TTC549 (cell line): ENCODE measurements around the gene F12.

ENCODE experiments used
- FAIRE-seq: peaks from 2 replicates; lab custom pipeline; 2012; peaks lifted over from hg19 to GRCh38; lab: Jason Lieb, UNC

The F12 gene

GRCh38 chr5:177412603-177413233, 3.4 kb upstream of the F12 start:
- no peak for FAIRE-seq

- no peak for FAIRE-seq
Measured at GRCh38 chr5:177410575-177410974, 1.2 kb upstream of the F12 start.

- no peak for FAIRE-seq
Measured at GRCh38 chr5:177405805-177406204, 3.6 kb downstream of the F12 start.

GRCh38 chr5:177405312-177405711, 4.1 kb downstream of the F12 start:
- FAIRE-seq = no peak

DNA sequence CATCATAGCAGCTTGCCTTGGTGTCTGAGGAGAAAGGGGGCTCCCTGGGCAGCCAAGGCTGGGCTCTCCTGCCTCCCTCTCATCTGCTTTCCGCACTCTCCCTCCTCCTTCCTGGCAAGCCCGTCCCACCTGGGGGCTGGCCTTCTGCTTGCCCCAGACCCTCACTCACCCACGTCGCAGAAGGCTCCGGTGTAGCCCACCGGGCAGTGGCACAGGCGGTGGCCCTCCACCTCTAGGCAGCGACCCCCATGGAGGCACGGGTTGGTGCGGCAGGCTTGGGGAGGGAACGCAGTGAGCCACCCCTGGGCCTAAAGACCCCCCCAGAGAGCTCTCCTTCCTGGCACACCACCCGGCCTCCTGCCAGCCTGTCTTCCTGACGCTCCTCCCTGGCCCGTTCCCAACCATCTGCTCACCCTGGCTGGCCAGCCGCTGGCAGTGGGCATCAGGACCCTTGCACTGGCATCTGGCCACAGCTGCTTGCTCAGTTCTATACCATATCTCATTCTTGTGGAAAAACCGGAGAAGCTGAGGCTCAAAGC, 4.7 kb downstream of the F12 start:
- FAIRE-seq = no peak

DNA sequence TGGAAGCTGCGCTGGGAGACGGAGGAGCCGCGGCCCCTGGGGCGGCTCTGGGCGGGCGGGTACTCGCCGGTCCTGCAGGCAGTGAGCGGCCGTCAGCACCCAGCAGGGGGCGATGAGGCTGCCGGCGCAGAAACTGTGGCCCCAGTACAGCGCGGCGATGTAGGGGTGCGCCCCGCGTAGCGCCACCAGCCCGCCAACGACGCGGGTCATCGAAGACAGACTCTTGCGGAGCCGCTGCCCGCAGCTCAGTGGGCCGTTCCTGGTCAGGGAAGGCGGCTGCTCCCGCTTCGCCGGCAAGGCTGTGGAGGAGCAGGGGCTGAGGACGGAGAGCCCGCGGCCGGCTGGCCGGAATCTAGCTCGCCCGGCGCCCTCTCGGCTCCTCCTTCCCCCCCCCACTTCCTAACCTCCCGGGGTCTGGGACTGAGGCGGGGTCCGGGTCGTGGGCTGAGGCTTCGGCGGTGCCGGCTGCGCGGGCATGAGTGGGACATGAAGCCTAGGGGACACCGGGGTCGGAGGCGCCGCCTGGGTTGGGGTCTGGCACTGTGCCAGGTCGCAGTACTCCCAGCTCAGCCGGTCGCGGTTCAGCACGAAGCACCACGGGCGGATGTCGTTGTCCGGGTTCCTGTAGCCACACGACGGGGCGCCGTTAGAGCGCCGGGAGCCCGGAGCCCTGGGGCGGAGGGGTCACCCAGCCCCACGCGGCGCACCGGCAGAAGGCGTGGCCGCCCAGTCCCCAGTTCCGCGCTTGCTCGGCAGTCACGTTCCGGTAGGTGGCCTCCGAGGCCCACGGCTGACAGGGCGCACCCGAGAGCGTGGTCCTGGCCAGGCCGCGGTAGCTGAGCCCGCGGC, 5.3 kb downstream of the F12 start:
- no peak for FAIRE-seq

- no peak for FAIRE-seq
Measured at GRCh38 chr5:177403102-177403791, 6.1 kb downstream of the F12 start.

DNA sequence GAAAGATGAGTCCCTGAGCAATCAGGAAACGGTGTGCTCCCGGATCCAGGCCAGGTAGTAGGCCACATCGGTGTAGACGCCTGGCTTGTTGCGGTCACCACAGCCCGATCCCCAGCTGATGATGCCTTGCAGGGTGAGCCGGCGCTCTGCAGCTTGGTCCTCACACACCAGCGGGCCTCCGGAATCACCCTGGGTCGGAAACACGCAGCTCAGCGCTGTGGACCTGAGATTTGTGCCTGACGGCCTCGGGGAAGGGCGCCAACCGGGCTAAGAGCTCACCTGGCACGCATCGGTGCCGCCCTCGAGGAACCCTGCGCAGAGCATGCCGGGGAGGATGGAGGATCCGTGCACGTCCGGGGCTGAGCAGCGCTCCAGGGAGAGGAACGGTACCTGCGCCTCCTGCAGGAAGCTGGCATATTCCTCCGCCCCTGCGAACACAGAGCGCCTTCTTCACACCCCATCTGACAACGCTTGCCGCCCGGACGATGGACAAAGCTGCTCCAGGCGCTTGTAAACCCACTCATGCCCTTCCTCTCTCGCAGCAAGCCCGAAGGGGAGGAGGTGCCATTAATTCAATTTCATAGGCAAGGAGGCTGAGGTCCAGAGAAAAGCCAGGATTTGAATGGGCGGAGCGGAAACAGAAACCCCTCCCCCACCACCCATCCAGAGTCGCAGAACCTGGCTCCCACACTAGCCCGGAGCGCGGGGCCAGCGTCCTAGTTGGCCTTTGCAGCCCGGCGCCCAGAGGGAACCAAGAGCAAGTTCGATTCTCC, 6.9 kb downstream of the F12 start:
- no peak for FAIRE-seq

DNA sequence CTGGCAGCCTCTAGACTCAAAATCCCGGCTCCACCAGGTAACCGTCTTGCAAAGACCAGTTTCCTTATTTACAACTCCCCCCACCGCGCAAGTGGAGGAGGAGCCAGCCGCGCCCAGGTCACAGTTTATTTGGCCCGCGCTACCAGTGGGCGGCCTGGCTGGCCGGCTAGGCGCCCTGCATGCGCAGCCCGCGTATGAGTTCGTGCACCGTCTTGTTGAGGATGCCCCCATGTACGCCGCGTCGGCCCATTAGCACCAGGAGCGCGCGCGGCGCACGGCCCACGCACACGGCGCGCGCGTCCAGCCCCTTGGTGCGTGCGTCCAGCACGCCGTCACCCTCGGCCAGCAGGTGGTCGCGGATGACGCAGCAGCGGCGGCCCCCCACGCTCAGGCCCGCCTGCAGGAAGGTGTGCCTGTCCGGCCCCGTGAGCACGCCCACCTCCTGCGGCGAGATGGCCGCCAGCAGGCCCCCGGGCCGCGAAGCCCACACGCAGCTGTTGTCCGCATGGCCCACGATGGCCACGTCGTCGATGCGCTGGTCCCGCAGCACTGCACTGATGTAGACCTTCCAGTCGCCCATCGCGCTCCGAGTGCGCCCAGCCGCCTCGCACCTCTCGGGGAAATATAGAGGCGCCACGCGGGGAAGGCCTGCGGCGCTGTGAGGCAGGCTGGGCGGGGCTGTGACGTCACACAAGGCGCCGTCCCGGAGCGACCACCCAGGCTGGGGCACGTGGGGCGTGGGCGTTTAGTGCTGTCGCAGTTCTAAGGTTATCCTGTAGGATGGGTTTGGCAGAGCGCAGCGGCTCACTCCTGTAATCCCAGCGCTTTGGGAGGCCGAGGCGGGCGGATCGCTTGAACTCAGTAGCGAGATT, 9.1 kb downstream of the F12 start, which contains the start of gene PFN3:
Gene PFN3, minus strand, starts transcription at position 665 of the 872 bp plus-strand sequence. Its CDS starts 85 bp downstream, at position 580.
- no peak for FAIRE-seq

DNA sequence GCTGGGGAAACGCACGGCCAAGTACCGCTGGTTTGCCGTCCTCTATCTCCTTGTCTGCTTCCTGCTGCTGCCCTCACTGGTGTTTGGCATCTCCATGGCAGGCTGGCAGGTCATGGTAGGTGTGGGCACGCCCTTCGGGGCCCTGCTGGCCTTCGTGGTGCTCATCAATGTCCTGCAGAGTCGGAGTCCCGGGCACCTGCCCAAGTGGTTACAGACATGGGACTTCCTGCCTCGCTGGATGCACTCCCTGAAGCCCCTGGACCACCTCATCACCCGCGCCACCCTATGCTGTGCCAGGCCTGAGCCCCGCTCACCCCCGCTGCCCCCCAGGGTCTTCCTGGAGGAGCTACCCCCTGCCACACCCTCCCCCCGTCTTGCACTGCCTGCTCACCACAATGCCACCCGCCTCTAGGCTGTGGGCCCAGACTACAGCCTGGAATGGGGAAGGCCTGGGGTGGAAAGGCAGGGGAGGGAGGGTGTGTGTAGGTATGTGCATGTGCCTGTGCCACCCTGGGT, 11.4 kb downstream of the F12 start:
- FAIRE-seq = no peak

DNA sequence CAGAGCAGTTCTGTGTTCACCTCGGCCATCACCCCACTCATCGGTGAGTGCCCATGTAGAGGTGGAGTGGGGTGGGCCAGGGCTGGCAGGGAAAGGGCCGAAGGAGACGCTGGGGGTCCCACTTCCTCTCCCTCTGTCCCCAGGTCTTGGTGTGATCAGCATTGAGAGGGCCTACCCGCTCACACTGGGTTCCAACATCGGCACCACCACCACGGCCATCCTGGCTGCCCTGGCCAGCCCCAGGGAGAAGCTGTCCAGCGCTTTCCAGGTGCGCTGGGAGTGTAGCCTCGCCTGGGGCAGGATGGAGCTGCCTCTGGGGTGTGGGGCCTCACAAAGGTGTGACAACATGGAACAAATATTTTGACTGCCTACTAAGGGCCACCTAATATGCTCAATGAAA, 12.6 kb downstream of the F12 start:
- no peak for FAIRE-seq

DNA sequence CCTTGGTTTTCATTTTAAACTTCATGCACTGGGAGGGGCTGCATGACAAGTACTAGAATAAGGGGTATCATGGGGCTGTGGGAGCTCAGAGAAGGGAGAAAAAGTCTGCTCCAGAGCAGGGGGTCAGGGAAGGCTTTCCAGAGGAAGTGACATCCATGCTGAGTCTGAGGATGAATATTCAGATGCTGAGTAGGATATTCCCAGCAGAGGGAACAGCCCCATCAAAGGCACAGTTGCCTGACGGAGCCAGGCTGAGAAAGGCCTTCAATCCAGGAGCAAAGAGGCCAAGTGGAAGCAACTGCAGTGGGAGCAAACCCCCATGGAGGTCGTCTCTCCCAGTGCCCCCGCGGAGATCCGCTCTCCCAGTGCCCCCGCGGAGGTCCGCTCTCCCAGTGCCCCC, 13.3 kb downstream of the F12 start:
- no peak for FAIRE-seq

- FAIRE-seq = no peak
Measured at GRCh38 chr5:177393990-177394389, 15.4 kb downstream of the F12 start.

GRCh38 chr5:177393206-177393765, 16.1 kb downstream of the F12 start:
- no peak for FAIRE-seq

DNA sequence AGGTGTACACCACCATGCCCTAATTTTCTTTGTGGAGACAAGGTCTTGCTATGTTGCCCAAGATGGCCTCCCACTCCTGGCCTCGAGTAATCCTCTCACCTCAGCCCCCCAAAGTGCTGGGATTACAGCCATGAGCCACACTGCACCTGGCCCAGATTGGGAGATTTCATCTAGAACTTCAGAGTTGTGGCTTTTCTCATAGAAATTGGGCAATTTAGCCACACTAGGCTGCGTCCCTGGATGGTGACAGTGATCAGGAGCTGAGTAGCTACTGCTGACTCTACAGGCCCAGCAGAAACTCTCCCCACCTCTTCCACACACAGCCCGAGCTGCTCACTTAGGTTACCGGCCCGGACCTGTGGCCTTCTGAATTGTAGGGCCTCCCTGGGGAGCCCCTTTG, 16.6 kb downstream of the F12 start:
- no peak for FAIRE-seq

DNA sequence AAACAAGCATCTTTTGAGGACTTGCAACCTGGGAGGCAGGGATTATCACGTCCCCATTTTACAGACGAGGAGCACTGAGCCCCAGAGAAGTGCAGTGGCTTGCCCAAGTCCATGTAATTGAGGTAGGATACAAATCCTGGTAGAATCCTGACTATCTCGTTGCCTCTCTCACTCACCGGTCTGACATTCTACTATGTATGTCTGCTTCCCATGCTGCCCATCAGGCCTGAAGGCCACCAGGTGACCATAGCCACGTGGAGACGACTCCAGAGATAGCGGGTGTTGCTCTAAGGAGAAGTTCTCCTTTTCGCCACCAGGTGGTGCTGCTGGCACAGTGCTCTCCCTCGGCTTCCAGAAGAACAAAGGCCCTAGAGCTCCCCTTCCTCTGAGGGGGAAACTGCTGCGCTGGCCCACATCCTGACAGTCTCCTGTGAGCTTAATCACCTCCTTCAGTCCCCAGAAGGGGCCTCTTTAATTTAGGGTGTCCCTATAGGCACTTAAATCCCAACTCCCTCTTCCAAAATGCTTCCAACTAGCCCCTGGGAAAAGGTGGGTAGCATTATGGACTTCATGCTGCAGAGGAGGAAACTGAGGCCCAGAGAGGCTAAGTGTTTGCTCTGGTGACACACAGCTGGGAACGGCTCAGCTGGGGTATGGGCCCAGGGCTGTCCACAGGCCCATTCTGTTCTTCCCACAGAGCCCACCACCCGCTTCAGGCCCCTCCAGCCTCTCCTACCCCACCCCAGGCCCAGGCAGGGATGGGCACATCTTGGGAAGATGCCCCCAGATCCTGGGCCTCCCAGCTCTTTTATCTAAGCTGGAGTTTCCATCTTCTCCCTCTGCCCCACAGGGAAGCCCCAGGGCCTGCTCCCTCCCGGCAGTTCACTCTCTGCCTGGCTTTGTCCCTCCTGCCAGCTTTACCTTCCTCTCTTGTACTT, 18.7 kb downstream of the F12 start:
- no peak for FAIRE-seq

- no peak for FAIRE-seq
Measured at GRCh38 chr5:177389241-177390169, 19.9 kb downstream of the F12 start.

DNA sequence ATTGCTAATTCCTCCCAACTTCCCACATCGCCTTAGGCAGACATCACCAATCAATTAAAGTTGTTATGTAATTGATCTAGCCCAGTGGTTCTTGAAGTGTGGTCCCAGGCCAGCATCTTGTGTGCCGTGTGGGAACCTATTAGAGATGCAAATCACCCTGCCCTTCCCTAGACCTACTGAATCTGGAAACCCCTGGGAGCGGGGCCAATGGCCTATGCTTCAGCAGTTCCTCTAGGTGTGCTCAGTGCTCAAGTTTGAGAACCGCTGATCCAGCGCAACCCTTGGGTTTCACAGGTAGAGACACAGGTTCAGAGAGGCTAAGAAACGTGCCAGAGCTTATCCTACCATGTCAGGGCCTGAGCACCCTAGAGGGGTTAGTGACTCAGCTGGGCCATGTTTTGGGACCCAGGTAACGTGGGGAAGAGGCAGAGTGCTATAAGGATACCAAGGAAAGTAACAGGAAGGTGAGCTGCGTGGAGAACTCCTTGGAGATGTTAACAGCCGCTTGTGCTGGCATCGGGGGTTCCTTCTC, 20.8 kb downstream of the F12 start:
- no peak for FAIRE-seq
